Mucosa of descending colon (tissue), 3 donors: Measurements from ENCODE around the gene PGM1. TPM values are rescaled to one million over a fixed set of nuclear protein-coding genes. Genes with fewer than 3 reads are reported as not detected.
"Not testable (repeated sequence)": the region's sequence is repeated elsewhere in the genome, so short reads cannot be mapped to it uniquely, and the experiment has no call there.

Experiments
- ATAC-seq: fragments of 200-7000 bp; cut with Tn5 transposase; one replicate; pipeline ENCODE4 v1.9.1; 2020; ENCODE audit warnings: mild to moderate bottlenecking, moderate library complexity
- DNase-seq, 3 donors: peaks; one replicate each; pipeline ENCODE4 v3.0.0-alpha.2; 2020
- H3K36me3 ChIP-seq: fragments of 200-600 bp; one replicate; pipeline ENCODE4 v1.8.0; 2021; ENCODE audit warnings: low read depth, mild to moderate bottlenecking
- H3K4me1 ChIP-seq: fragments of 200-600 bp; one replicate; pipeline ENCODE4 v1.8.0; 2021; ENCODE audit warnings: low read depth, mild to moderate bottlenecking
- H3K4me3 ChIP-seq: fragments of 200-600 bp; one replicate; pipeline ENCODE4 v1.8.0; 2021; ENCODE audit warnings: mild to moderate bottlenecking
- H3K9me3 ChIP-seq: fragments of 200-600 bp; one replicate; pipeline ENCODE4 v1.8.0; 2021; ENCODE audit warnings: mild to moderate bottlenecking
- CTCF ChIP-seq: fragments of 200-600 bp; IDR thresholded peaks from one replicate; pipeline ENCODE4 v1.8.0; 2022; ENCODE audit warnings: antibody characterized with exemption, mild to moderate bottlenecking
- intact Hi-C, 2 donors: fragments of 100-400 bp; cut with DNase I in 1 of 2; cut with micrococcal nuclease in 1 of 2; formaldehyde crosslinking; loops; one replicate each; pipeline versions ENCODE4 v1.11.0 to v1.11.1; 2022; cut with DNase I, micrococcal nuclease
- total RNA-seq, 3 donors: library from RNA; stranded (reverse); fragmentation: NEBNext Ultra II Directional in 2 of 3; extraction: Animal tissue kit (Norgen Biotek cat#: 25700) in 2 of 3; gene quantifications; one replicate each; pipeline versions ENCODE4 v1.2.1 to v1.2.4, GENCODE V29; 2021 to 2023
- donor health status: DM: no; HTN: no; CAD: no; lungs with moderate emphysema.
- donor health status: DM: no; HTN: no; CAD: no.
- donor health status: DM: no; HTN: yes; CAD: no.

The PGM1 gene
- total RNA-seq, 3 donors from 2014 or later = 81.0 to 116 (median 87.3) TPM

- Histone ChIP-seq H3K9me3 (no peaks in the 10 kb centered on the region), H3K4me3 (no peak overlapping the region), H3K4me1 (no peaks in the 10 kb centered on the region), H3K36me3 (no peaks in the 10 kb centered on the region)
- no peak for TF ChIP-seq CTCF
- DNase-seq = no peak
- intact Hi-C loops = no loop called here
- ATAC-seq = no peak
Observed at GRCh38 chr1:63569640-63570316, 23.4 kb upstream of the PGM1 start.

GRCh38 chr1:63572686-63573085 is 20.5 kb upstream of the PGM1 start:
- H3K9me3 ChIP-seq, H3K4me3 ChIP-seq, DNase-seq, intact Hi-C loops, ATAC-seq, H3K36me3 ChIP-seq, H3K4me1 ChIP-seq: not testable (repeated sequence)

- H3K9me3 ChIP-seq, H3K4me1 ChIP-seq, H3K4me3 ChIP-seq, H3K36me3 ChIP-seq, DNase-seq, intact Hi-C loops, ATAC-seq: not testable (repeated sequence)
Observed at GRCh38 chr1:63574203-63574796, 18.9 kb upstream of the PGM1 start.

GRCh38 chr1:63575340-63575826 is 17.8 kb upstream of the PGM1 start:
- no peaks in the 10 kb centered on the region for H3K9me3 ChIP-seq
- TF ChIP-seq CTCF = peak; percentile 23
- ATAC-seq (peak; percentile 43), DNase-seq (peak in 1 of 3 donors; percentile 36)
- intact Hi-C loops = no loop called here
- H3K4me1 ChIP-seq = no peaks in the 10 kb centered on the region
- no peaks in the 10 kb centered on the region for H3K36me3 ChIP-seq
- no peak overlapping the region for H3K4me3 ChIP-seq

GRCh38 chr1:63586326-63586725 is 6.9 kb upstream of the PGM1 start:
- H3K9me3 ChIP-seq, intact Hi-C loops, H3K36me3 ChIP-seq, H3K4me1 ChIP-seq, ATAC-seq, H3K4me3 ChIP-seq, DNase-seq: not testable (repeated sequence)

GRCh38 chr1:63590166-63590560 is 3.0 kb upstream of the PGM1 start:
- no peaks in the 10 kb centered on the region for H3K9me3 ChIP-seq
- ATAC-seq = no peak
- no peak for TF ChIP-seq CTCF
- H3K4me3 ChIP-seq = no peak overlapping the region
- peak in 1 of 3 donors; percentile 29 for DNase-seq
- intact Hi-C loops = no loop called here
- peaks cover 9% of the 10 kb centered on the region for H3K4me1 ChIP-seq
- H3K36me3 ChIP-seq = no peaks in the 10 kb centered on the region

- peak; percentile 74 for ATAC-seq
- no peak for TF ChIP-seq CTCF
- Histone ChIP-seq H3K4me1 (peaks cover 9% of the 10 kb centered on the region), H3K9me3 (no peaks in the 10 kb centered on the region), H3K36me3 (no peaks in the 10 kb centered on the region), H3K4me3 (peak overlapping the region; percentile 60)
- intact Hi-C loops = no loop called here
- peak in 1 of 3 donors; percentile 25 for DNase-seq
Observed at GRCh38 chr1:63592536-63593302, 492 bp upstream of the PGM1 start.
